Neural progenitor cell (in vitro differentiated cells): ENCODE results near the gene DGCR6L. TPM values are rescaled to one million over a fixed set of nuclear protein-coding genes. Genes with fewer than 3 reads are reported as not detected.
"Not testable (repeated sequence)": the region's sequence is repeated elsewhere in the genome, so short reads cannot be mapped to it uniquely, and the experiment has no call there.

ENCODE experiments used
- DNase-seq: peaks from one replicate; pipeline ENCODE4 v3.0.0-alpha.2; 2016; ENCODE audit warnings: low spot score
- H2AFZ ChIP-seq: fragments of 200-600 bp; sonication (generic); replicated peaks from 2 replicates; pipeline ENCODE4 v1.6.1; 2016; ENCODE audit warnings: antibody characterized with exemption
- H3F3A ChIP-seq: fragments of 200-600 bp; sonication (generic); 2 replicates; pipeline ENCODE4 v1.6.1; 2016; ENCODE audit warnings: antibody characterized with exemption, low read depth
- H3K27ac ChIP-seq: fragments of 200-600 bp; sonication (generic); 2 replicates; pipeline ENCODE4 v1.5.1; 2016; ENCODE audit warnings: mild to moderate bottlenecking
- H3K27me3 ChIP-seq: fragments of 200-600 bp; sonication (generic); 2 replicates; pipeline ENCODE4 v1.6.1; 2016; ENCODE audit warnings: mild to moderate bottlenecking, moderate library complexity
- H3K36me3 ChIP-seq: fragments of 200-600 bp; sonication (generic); 2 replicates; pipeline ENCODE4 v1.5.1; 2016
- H3K4me1 ChIP-seq: fragments of 200-600 bp; sonication (generic); 2 replicates; pipeline ENCODE4 v1.6.1; 2016; ENCODE audit warnings: mixed run types
- H3K4me2 ChIP-seq: fragments of 200-600 bp; sonication (generic); 2 replicates; pipeline ENCODE4 v1.6.1; 2016
- H3K4me3 ChIP-seq: fragments of 200-600 bp; sonication (generic); 2 replicates; pipeline ENCODE4 v1.5.1; 2016
- H3K79me2 ChIP-seq: fragments of 200-600 bp; sonication (generic); 2 replicates; pipeline ENCODE4 v1.6.1; 2016; ENCODE audit warnings: low read depth
- H3K9ac ChIP-seq: fragments of 200-600 bp; sonication (generic); 2 replicates; pipeline ENCODE4 v1.6.1; 2016
- H3K9me3 ChIP-seq: fragments of 200-600 bp; sonication (generic); 2 replicates; pipeline ENCODE4 v1.5.1; 2016; ENCODE audit warnings: low read depth
- H4K20me1 ChIP-seq: fragments of 200-600 bp; sonication (generic); 2 replicates; pipeline ENCODE4 v1.6.1; 2016; ENCODE audit warnings: low read depth
- H3K27ac Mint-ChIP-seq: 3 replicates; pipeline ENCODE4 v1.8.0; 2021; ENCODE audit warnings: mixed read lengths
- H3K27me3 Mint-ChIP-seq: 2 replicates; pipeline ENCODE4 v1.8.0; 2022; ENCODE audit warnings: low read depth, mild to moderate bottlenecking, inconsistent platforms, moderate library complexity, mixed read lengths; ENCODE audit not compliant: insufficient read depth
- H3K36me3 Mint-ChIP-seq: 3 replicates; pipeline ENCODE4 v1.8.0; 2021; ENCODE audit warnings: mixed read lengths
- H3K4me1 Mint-ChIP-seq: 3 replicates; pipeline ENCODE4 v1.8.0; 2021; ENCODE audit warnings: mixed read lengths
- H3K4me3 Mint-ChIP-seq: 3 replicates; pipeline ENCODE4 v1.8.0; 2021; ENCODE audit warnings: mild to moderate bottlenecking, moderate library complexity, mixed read lengths
- H3K9me3 Mint-ChIP-seq: 3 replicates; pipeline ENCODE4 v1.8.0; 2020; ENCODE audit warnings: mixed read lengths
- CTCF ChIP-seq: fragments of 200-600 bp; sonication (generic); IDR thresholded peaks from 2 replicates; pipeline ENCODE4 v1.5.1; 2017; ENCODE audit warnings: antibody characterized with exemption, mild to moderate bottlenecking
- EZH2 ChIP-seq: fragments of 200-600 bp; sonication (generic); IDR thresholded peaks from 2 replicates; pipeline ENCODE4 v1.6.1; 2017; ENCODE audit warnings: antibody characterized with exemption, mild to moderate bottlenecking, moderate library complexity
- EZH2phosphoT487 ChIP-seq: fragments of 200-600 bp; sonication (generic); IDR thresholded peaks from 2 replicates; pipeline ENCODE4 v1.6.1; 2017; ENCODE audit warnings: antibody characterized with exemption
- total RNA-seq: library from RNA; depleted of rRNA; stranded (reverse); fragments of >200 nt; gene quantifications from 2 replicates; pipeline ENCODE4 v1.2.3, GENCODE V29; 2015; ENCODE audit warnings: low replicate concordance

DGCR6L gene
- total RNA-seq, 1 donor from 2014 or later: 22.3 TPM

DNA sequence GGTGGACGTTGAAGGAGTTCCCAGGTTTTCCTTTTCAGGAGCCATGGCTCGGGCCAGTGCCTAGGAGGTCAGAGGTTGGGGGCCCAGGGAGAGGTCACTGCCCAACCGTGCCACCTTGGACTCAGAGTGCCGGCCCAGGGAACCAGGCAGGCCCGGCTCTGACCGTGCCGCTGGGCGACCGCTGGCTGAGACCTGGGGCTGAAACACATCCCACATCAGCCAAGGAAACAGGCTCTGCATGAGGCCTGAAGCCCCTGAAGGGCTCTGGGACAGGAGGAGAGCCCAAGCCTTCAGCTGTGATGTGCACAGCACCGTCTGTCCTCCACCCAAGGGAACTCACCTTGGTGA lies 29.8 kb downstream of the DGCR6L start:
- no peak overlapping the region for H3K4me2 ChIP-seq
- H3K27me3 Mint-ChIP-seq: peaks cover 13% of the 10 kb centered on the region
- no peaks in the 10 kb centered on the region for H3K36me3 Mint-ChIP-seq
- H3K9ac ChIP-seq: no peak overlapping the region
- H3F3A ChIP-seq: no peaks in the 10 kb centered on the region
- H3K27ac Mint-ChIP-seq: no peak overlapping the region
- H3K79me2 ChIP-seq: no peaks in the 10 kb centered on the region
- H3K4me3 Mint-ChIP-seq: no peak overlapping the region
- H4K20me1 ChIP-seq: no peaks in the 10 kb centered on the region
- H3K36me3 ChIP-seq: no peaks in the 10 kb centered on the region
- H2AFZ ChIP-seq: no peak overlapping the region
- H3K27me3 ChIP-seq: peaks cover 2% of the 10 kb centered on the region
- H3K4me1 Mint-ChIP-seq: peaks cover 10% of the 10 kb centered on the region
- no peak overlapping the region for H3K27ac ChIP-seq
- no peaks in the 10 kb centered on the region for H3K9me3 Mint-ChIP-seq
- H3K4me1 ChIP-seq: no peaks in the 10 kb centered on the region
- no peak overlapping the region for H3K4me3 ChIP-seq
- TF ChIP-seq EZH2 (no peak), EZH2phosphoT487 (no peak), CTCF (no peak)
- no peaks in the 10 kb centered on the region for H3K9me3 ChIP-seq
- no peak for DNase-seq

DNA sequence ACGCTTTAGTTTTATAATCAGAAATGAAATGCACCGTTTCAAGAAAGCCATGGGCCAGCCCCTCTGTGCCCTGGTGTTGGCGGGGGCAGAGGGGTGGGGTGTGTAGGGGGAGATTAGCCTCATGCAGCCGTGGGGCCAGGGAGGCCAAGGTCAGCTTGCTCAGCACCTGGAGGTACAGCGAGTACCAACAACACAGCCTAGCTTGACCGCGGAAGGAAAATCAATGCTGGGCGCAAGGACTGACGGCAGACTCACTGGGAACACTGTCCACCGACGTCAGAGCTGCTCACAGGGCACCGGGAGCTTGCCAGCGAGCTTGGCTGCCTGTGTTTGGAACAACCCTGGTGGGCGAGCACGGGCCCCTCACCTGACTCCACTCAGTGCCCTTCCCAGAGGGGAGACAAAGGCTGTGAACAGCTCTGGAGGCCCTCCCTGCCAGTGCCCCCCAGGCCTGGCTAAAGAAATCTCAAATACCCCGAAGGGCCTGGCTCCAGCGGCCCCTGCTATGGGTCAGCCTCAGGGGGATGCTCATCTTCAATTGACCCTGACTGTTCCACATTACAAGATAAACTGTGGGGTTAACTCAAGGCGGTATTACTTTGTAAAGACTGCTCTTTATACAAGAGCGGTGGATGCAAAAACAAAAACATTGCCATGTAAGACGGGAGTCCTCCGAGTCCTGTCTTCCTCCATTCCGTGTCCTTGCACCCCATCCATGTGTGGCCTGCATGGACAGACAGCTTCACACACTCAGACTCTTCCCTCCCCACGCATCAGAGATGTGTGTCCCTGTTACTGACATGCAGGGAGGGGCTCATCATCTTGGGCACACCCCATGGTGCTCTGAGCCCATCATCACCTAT lies 30.4 kb downstream of the DGCR6L start:
- H3K27ac Mint-ChIP-seq, H3K36me3 Mint-ChIP-seq, DNase-seq, H3K9ac ChIP-seq, H3K4me2 ChIP-seq, H3K9me3 Mint-ChIP-seq, H3K27ac ChIP-seq, H4K20me1 ChIP-seq, H3K79me2 ChIP-seq, H2AFZ ChIP-seq, H3K4me3 ChIP-seq, H3K4me1 ChIP-seq, H3K27me3 ChIP-seq, H3K36me3 ChIP-seq, H3K9me3 ChIP-seq, H3F3A ChIP-seq, H3K4me3 Mint-ChIP-seq: not testable (repeated sequence)
- H3K4me1 Mint-ChIP-seq: peaks cover 10% of the 10 kb centered on the region
- peaks cover 13% of the 10 kb centered on the region for H3K27me3 Mint-ChIP-seq

GRCh38 chr22:20286784-20287423 lies 33.0 kb downstream of the DGCR6L start:
- not testable (repeated sequence) for H3K4me3 ChIP-seq, H3K9me3 ChIP-seq, H3K27ac Mint-ChIP-seq, H3K79me2 ChIP-seq, H4K20me1 ChIP-seq, H3K36me3 Mint-ChIP-seq, H3K9ac ChIP-seq, H3K4me1 ChIP-seq, H3K4me3 Mint-ChIP-seq, H3K9me3 Mint-ChIP-seq, H3K27ac ChIP-seq, H2AFZ ChIP-seq, DNase-seq, H3K4me2 ChIP-seq, H3F3A ChIP-seq, H3K36me3 ChIP-seq, H3K27me3 ChIP-seq
- peaks cover 10% of the 10 kb centered on the region for H3K27me3 Mint-ChIP-seq
- H3K4me1 Mint-ChIP-seq: peaks cover 10% of the 10 kb centered on the region

DNA sequence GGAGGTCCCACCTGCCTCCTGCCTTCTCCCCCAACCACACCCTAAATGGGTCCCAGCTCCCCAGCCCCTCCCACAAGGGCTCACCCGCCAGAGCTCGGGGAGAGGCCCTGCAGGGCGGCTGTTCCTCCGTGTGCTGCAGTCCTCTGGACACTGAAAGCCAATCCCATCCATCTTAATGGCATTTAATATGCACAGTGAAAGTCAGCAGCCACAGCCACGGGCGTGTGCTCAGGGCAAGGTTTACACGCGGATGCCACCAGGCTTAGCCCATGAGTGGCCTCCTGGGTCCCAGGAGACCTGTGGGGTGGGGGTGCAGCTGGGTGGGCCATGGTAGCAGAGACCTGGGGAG lies 33.6 kb downstream of the DGCR6L start:
- H4K20me1 ChIP-seq, H3K4me2 ChIP-seq, DNase-seq, H3K36me3 ChIP-seq, H3K36me3 Mint-ChIP-seq, H3K9me3 Mint-ChIP-seq, H3K27ac ChIP-seq, H3K9me3 ChIP-seq, H3K4me3 ChIP-seq, H3K27me3 ChIP-seq, H3F3A ChIP-seq, H3K4me3 Mint-ChIP-seq, H3K4me1 ChIP-seq, H2AFZ ChIP-seq, H3K79me2 ChIP-seq, H3K27ac Mint-ChIP-seq, H3K9ac ChIP-seq, H3K27me3 Mint-ChIP-seq, H3K4me1 Mint-ChIP-seq: not testable (repeated sequence)
